Activated CD8-positive, alpha-beta memory T cell treated with anti-CD3 and anti-CD28 coated beads, Interleukin-2, amount 50 U/mL, for 1 hour (primary cell): ENCODE measurements around the gene CAVIN4.

Experiments
- DNase-seq: peaks from one replicate; pipeline ENCODE4 v3.0.0-alpha.2; 2020; ENCODE audit errors: extremely low read depth

Gene CAVIN4

GRCh38 chr9:100577776-100578448 is at the start of gene CAVIN4:
Gene CAVIN4, plus strand, starts transcription at chr9:100578079. Its CDS starts 65 bp downstream, at chr9:100578144.
- no peak for DNase-seq

- DNase-seq, result no peak
These were observed 43.5 kb upstream of the CAVIN4 start for GRCh38 chr9:100534401-100534800.

- DNase-seq, result no peak
These were observed 37.6 kb upstream of the CAVIN4 start for GRCh38 chr9:100540327-100540726.

- DNase-seq, result no peak
These were observed 28.8 kb upstream of the CAVIN4 start for GRCh38 chr9:100549048-100549447.

GRCh38 chr9:100554935-100555401 is 22.9 kb upstream of the CAVIN4 start:
- no peak for DNase-seq

- no peak for DNase-seq
These were observed 22.4 kb upstream of the CAVIN4 start for GRCh38 chr9:100555471-100555870.

GRCh38 chr9:100557053-100557452 is 20.8 kb upstream of the CAVIN4 start:
- DNase-seq, result no peak

- DNase-seq, result no peak
These were observed 16.6 kb upstream of the CAVIN4 start for GRCh38 chr9:100561256-100561655.

GRCh38 chr9:100567856-100568255 is 10.0 kb upstream of the CAVIN4 start:
- DNase-seq, result no peak

- DNase-seq, result no peak
These were observed 4.1 kb upstream of the CAVIN4 start for GRCh38 chr9:100573655-100574260.

GRCh38 chr9:100575006-100575405 is 2.9 kb upstream of the CAVIN4 start:
- DNase-seq, result no peak

- no peak for DNase-seq
These were observed 2.0 kb upstream of the CAVIN4 start for GRCh38 chr9:100575765-100576386.

- DNase-seq, result no peak
These were observed 731 bp downstream of the CAVIN4 start for GRCh38 chr9:100578610-100579009.

- no peak for DNase-seq
These were observed 1.8 kb downstream of the CAVIN4 start for GRCh38 chr9:100579665-100580064.

- no peak for DNase-seq
These were observed 2.4 kb downstream of the CAVIN4 start for GRCh38 chr9:100580257-100580656.

- DNase-seq, result no peak
These were observed 3.2 kb downstream of the CAVIN4 start for GRCh38 chr9:100581081-100581480.

- DNase-seq, result no peak
These were observed 3.8 kb downstream of the CAVIN4 start for GRCh38 chr9:100581661-100582060.

- DNase-seq, result no peak
These were observed 5.3 kb downstream of the CAVIN4 start for GRCh38 chr9:100583014-100583802.

- DNase-seq, result no peak
These were observed 7.1 kb downstream of the CAVIN4 start for GRCh38 chr9:100584951-100585350.

- DNase-seq, result no peak
These were observed 8.2 kb downstream of the CAVIN4 start for GRCh38 chr9:100586093-100586492.

- DNase-seq, result no peak
These were observed 9.5 kb downstream of the CAVIN4 start for GRCh38 chr9:100587375-100587774.

GRCh38 chr9:100589582-100589981 is 11.7 kb downstream of the CAVIN4 start:
- DNase-seq, result no peak
